OCI-LY7 (cell line): ENCODE data around the gene VEPH1. TPM values are rescaled to one million over a fixed set of nuclear protein-coding genes. Genes with fewer than 3 reads are reported as not detected.

Experiments used
- BruUV-seq: library from RNA; stranded (reverse); fragments of 400-500 nt; replicated peaks from 2 replicates; lab custom pipeline; 2021; lab: Mats Ljungman, UMichigan
- CTCF ChIA-PET: fragments of 300-600 bp; sonication (Branson Sonifier 250); formaldehyde crosslinking; loops from one replicate; lab custom pipeline; 2022; ENCODE audit warnings: antibody characterized with exemption; ENCODE audit not compliant: unreplicated experiment; lab: Charles Lee
- POLR2A ChIA-PET: fragments of 300-600 bp; sonication (Branson Sonifier 250); formaldehyde crosslinking; loops from one replicate; lab custom pipeline; 2022; ENCODE audit warnings: antibody characterized with exemption; lab: Charles Lee
- DNase-seq: peaks from one replicate; pipeline ENCODE4 v3.0.0-alpha.2; 2015; ENCODE audit warnings: low spot score
- H2AFZ ChIP-seq: fragments of 200-600 bp; sonication (generic), shearing (Covaris generic); 2 replicates; pipeline ENCODE4 v1.6.1; 2014; ENCODE audit warnings: mild to moderate bottlenecking, antibody characterized with exemption, low read length, moderate library complexity
- H3K27ac ChIP-seq: fragments of 200-600 bp; sonication (generic); 2 replicates; pipeline ENCODE4 v1.5.1; 2014; ENCODE audit warnings: mixed run types, low read depth, mild to moderate bottlenecking, moderate library complexity, low read length, inconsistent platforms; ENCODE audit not compliant: poor library complexity, severe bottlenecking
- H3K36me3 ChIP-seq: fragments of 200-600 bp; sonication (generic); 2 replicates; pipeline ENCODE4 v1.6.1; 2014; ENCODE audit warnings: mild to moderate bottlenecking, antibody characterized with exemption, low read length, moderate library complexity, mixed read lengths; ENCODE audit not compliant: insufficient read depth
- H3K4me1 ChIP-seq: fragments of 200-600 bp; sonication (generic); 2 replicates; pipeline ENCODE4 v1.5.1; 2014; ENCODE audit warnings: mild to moderate bottlenecking, low read length; ENCODE audit not compliant: insufficient read depth, poor library complexity, severe bottlenecking
- H3K4me2 ChIP-seq: fragments of 200-600 bp; sonication (generic); 2 replicates; pipeline ENCODE4 v1.6.1; 2014; ENCODE audit warnings: mild to moderate bottlenecking, low read length
- H3K4me3 ChIP-seq: fragments of 200-600 bp; sonication (generic); 2 replicates; pipeline ENCODE4 v1.5.1; 2014; ENCODE audit warnings: mild to moderate bottlenecking, low read depth, low read length; ENCODE audit not compliant: poor library complexity, severe bottlenecking
- H3K79me2 ChIP-seq: fragments of 200-600 bp; sonication (generic); 2 replicates; pipeline ENCODE4 v1.6.1; 2016; ENCODE audit warnings: low read depth, mild to moderate bottlenecking, low read length, moderate library complexity, mixed read lengths; ENCODE audit not compliant: insufficient read depth
- H3K9me2 ChIP-seq: fragments of 200-600 bp; sonication (generic); 2 replicates; pipeline ENCODE4 v1.6.1; 2016; ENCODE audit warnings: mild to moderate bottlenecking, low read length, mixed read lengths; ENCODE audit not compliant: insufficient read depth
- H3K9me3 ChIP-seq: fragments of 200-600 bp; sonication (generic); 2 replicates; pipeline ENCODE4 v1.6.1; 2014; ENCODE audit warnings: mild to moderate bottlenecking, mixed run types, low read length, mixed read lengths
- H4K20me1 ChIP-seq: fragments of 200-600 bp; sonication (generic); 2 replicates; pipeline ENCODE4 v1.6.1; 2014; ENCODE audit warnings: mild to moderate bottlenecking, antibody characterized with exemption, low read length, moderate library complexity, mixed read lengths; ENCODE audit not compliant: insufficient read depth
- CTCF ChIP-seq: fragments of 200-600 bp; sonication (generic); conservative IDR thresholded peaks from 2 replicates; pipeline ENCODE4 v1.5.1; 2014; ENCODE audit warnings: mild to moderate bottlenecking, antibody characterized with exemption, low read length, moderate library complexity, mixed read lengths
- EZH2phosphoT487 ChIP-seq: fragments of 200-600 bp; sonication (generic); IDR thresholded peaks from 2 replicates; pipeline ENCODE4 v1.6.1; 2018; ENCODE audit warnings: low read depth, borderline replicate concordance, mild to moderate bottlenecking, mixed run types, antibody characterized with exemption, low read length, moderate library complexity, mixed read lengths
- intact Hi-C: fragments of 100-400 bp; cut with micrococcal nuclease; formaldehyde crosslinking; loops from one replicate; pipeline ENCODE4 v1.10.0; 2022; ENCODE audit not compliant: unreplicated experiment
- total RNA-seq, 2 experiments: library from RNA; depleted of rRNA in 1 of 2; stranded (reverse); fragments of >200 nt in 1 of 2; shearing (Covaris generic) in 1 of 2; gene quantifications; 2 replicates each; pipeline ENCODE4 v1.2.3, GENCODE V29; 2014 to 2022

Gene VEPH1
- total RNA-seq, 2 experiments from 2014 or later = not detected

- Histone ChIP-seq H3K9me3 (no peaks in the 10 kb centered on the region), H2AFZ (no peak overlapping the region), H3K36me3 (no peaks in the 10 kb centered on the region), H3K79me2 (no peaks in the 10 kb centered on the region), H3K4me1 (no peaks in the 10 kb centered on the region), H3K4me3 (no peak overlapping the region), H3K9me2 (no peaks in the 10 kb centered on the region), H4K20me1 (no peaks in the 10 kb centered on the region), H3K4me2 (no peak overlapping the region), H3K27ac (no peak overlapping the region)
- ChIA-PET POLR2A (interaction anchor here (0.7 kb wide), 1 partner anchor 450 kb away, joined by 3 read pairs; no protein-coding TSS in a partner anchor), CTCF (no interaction called here)
- TF ChIP-seq CTCF (no peak), EZH2phosphoT487 (no peak)
- no TSS peak for BruUV-seq
- intact Hi-C loops = no loop called here
- no peak for DNase-seq
Measured at GRCh38 chr3:157499342-157499963, 3.8 kb downstream of the VEPH1 start.

- H3K9me3 ChIP-seq = no peaks in the 10 kb centered on the region
- BruUV-seq = no TSS peak
- ChIA-PET CTCF (no interaction called here), POLR2A (interaction anchor here (0.6 kb wide), 2 partner anchors 26 to 251 kb away, joined by 3 read pairs; no protein-coding TSS in a partner anchor)
- no peaks in the 10 kb centered on the region for H3K4me1 ChIP-seq
- H3K4me3 ChIP-seq = no peak overlapping the region
- TF ChIP-seq EZH2phosphoT487 (no peak), CTCF (no peak)
- H3K79me2 ChIP-seq = no peaks in the 10 kb centered on the region
- no peaks in the 10 kb centered on the region for H3K36me3 ChIP-seq
- H2AFZ ChIP-seq = no peak overlapping the region
- no peaks in the 10 kb centered on the region for H4K20me1 ChIP-seq
- no peak for DNase-seq
- no peaks in the 10 kb centered on the region for H3K9me2 ChIP-seq
- intact Hi-C loops = no loop called here
- no peak overlapping the region for H3K27ac ChIP-seq
- H3K4me2 ChIP-seq = no peak overlapping the region
Measured at GRCh38 chr3:157498371-157498770, 4.8 kb downstream of the VEPH1 start.

GRCh38 chr3:157495846-157496245, 7.4 kb downstream of the VEPH1 start:
- BruUV-seq = no TSS peak
- Histone ChIP-seq H3K79me2 (no peaks in the 10 kb centered on the region), H3K9me3 (no peaks in the 10 kb centered on the region), H3K27ac (no peak overlapping the region), H3K4me3 (no peak overlapping the region), H3K36me3 (no peaks in the 10 kb centered on the region), H4K20me1 (no peaks in the 10 kb centered on the region), H3K9me2 (no peaks in the 10 kb centered on the region), H3K4me2 (no peak overlapping the region), H2AFZ (no peak overlapping the region), H3K4me1 (no peaks in the 10 kb centered on the region)
- no peak for DNase-seq
- ChIA-PET POLR2A (no interaction called here), CTCF (no interaction called here)
- TF ChIP-seq CTCF (no peak), EZH2phosphoT487 (no peak)
- intact Hi-C loops = no loop called here
